GM15510 (cell line): ENCODE measurements around the gene FKBP4.

Experiments used
- POLR2A ChIP-seq: IDR thresholded peaks from 3 replicates; pipeline ENCODE4 v1.6.1; 2011; ENCODE audit warnings: borderline replicate concordance; ENCODE audit not compliant: insufficient read length; ENCODE audit errors: extremely low read depth

FKBP4 gene

GRCh38 chr12:2769866-2770533 is 24.8 kb upstream of the FKBP4 start:
- TF ChIP-seq POLR2A = no peak

- no peak for TF ChIP-seq POLR2A
Observed at GRCh38 chr12:2772370-2772769, 22.4 kb upstream of the FKBP4 start.

DNA sequence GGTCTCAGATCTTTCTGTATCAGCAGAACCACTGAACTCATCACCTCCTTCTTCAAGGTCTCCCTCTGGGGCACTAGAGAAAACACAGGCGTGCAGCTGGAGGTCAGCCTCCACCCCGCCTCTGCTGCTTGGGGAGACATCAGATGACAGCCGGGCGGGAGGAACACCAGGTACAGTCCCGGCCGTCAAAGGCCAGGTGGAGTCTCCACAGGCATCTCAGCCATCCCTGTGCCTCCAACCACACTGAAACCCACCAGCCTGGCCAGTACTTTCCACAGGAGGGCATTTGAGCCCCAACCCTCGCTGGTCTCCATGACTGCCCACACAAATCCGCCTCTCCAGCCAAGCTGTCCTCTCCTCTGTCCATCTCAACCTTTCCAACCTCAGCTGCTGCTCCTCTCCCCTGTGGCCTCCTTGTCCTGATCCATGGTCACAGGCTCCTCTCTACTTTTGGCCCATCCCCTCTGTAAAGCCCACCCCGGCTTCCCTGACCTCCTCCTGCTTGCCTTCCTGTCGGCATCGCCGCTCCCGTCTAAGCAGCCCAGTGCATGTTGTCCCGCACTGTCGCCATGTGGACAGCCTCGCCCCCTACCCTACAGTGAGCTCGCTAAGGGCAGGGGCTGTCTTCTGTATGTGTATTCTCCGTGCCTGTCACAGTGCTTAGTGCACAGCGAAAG is 21.4 kb upstream of the FKBP4 start:
- TF ChIP-seq POLR2A = no peak

DNA sequence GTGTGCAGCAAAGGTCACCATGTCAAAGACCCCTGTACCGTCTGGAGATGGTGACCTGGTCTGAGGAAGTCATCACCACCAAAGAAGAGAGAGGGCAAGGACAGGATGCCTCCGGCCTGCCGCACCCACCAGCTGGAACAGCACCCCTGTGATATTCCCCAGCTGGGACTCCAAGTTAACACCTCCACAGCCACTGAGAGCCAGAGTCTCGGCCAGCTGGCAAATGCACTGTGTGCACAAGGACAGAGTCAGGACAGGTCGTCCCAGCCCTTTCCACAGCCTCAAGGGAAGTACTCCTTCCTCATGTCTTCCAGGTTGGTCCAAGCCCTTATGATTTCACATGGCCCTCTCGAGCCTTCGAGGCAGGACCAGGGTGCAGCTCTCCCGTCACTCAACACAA is 19.3 kb upstream of the FKBP4 start:
- no peak for TF ChIP-seq POLR2A

DNA sequence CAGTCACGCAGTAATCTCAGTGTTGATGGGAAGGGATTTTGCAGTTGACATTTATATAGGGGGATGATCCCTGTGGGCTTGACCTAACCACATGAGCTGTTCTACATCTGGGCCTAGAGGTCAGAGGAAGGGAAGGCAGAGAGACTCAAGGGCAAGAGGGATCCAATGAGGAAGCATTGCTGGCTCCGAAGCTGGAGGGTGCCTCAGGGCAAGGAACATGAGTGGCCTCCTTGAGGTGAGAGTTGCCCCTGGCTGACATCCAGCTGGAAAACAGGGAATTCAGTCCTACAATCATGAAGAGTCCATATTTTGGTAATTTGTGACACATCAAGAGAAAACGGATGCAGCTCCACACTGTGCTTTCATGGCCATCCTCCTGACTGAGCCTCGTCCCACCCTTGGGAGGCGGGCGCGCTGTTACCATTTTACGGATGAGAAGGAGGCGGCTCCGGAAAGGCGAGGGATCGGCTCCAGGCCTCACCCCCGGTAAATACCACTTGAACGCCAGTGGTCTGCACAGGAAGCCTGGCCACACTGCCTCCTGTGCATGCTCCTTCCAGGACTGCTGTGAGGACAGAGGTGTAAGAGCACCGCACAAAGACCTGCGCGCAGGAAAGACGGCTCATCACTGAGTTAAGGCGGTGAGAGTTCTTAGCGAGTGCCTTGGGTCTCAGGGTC is 18.5 kb upstream of the FKBP4 start:
- no peak for TF ChIP-seq POLR2A

DNA sequence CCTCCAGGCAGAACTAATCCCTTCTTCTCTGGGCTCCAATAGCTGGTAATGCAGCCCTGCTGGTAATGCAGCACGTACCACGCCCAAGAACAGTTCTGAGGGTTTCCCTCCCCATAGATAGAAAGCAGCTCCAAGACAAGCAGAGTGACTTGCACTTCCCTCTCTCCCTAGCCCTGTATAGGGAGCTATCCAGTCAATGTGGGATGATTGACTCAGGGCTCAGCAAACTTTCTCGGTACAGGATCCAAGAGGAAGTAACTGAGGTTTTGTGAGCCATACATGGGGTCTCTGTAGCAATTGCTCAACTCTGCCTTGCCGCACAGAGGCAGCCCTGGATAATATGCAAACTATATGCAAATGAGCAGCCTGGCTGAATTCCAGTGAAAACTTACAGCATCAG is 15.5 kb upstream of the FKBP4 start:
- TF ChIP-seq POLR2A = no peak

DNA sequence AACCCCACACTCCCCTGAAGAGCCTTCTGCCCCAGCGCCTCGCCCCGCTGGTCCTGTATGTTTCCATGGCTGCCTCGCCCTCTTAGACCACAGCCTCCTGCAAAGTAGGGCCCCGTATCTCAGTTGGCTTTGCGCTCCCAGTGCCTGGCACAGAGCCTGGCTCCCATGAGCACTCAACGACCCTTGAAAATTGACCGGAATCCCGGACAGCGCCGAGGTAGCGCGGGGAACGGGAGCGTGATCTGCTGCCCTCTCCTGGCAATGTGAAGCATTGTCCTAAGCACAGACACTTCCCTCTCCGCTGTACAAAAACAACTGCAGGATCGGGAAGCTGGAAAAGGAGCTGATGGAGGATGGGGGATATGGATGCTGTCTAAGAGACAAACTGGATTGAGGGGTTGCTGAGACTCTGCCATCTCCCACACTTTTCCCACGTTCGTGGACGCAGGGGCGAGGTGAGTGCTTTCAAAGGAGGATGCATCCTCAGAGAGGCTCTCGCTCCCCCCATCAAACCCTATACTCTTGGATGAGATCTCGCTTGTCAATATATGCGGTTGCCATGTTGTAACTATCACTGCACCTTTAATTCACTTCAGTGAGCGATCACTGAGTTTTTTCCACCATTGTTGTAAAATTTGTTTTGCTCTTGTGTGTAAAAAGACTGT is 10.7 kb upstream of the FKBP4 start:
- no peak for TF ChIP-seq POLR2A

- no peak for TF ChIP-seq POLR2A
Observed at GRCh38 chr12:2785017-2785416, 9.8 kb upstream of the FKBP4 start.

DNA sequence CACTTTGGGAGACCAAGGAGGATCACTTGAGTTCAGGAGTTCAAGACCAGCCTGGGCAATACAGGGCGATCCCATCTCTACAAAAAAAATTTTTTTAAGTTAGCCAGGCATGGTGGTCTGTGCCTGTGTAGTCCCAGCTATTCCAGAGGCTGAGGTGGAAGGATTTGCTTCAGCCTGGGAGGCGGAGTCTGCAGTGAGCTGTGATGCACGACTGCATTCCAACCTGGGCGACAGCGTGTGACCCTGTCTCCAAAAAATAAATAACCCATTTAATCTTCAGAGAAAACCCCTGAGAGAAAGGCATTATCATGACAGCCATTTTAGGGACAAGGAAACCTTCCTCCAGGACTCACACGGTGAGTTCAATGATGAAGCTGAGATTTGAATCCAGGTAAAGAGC is 3.7 kb upstream of the FKBP4 start:
- TF ChIP-seq POLR2A = no peak

DNA sequence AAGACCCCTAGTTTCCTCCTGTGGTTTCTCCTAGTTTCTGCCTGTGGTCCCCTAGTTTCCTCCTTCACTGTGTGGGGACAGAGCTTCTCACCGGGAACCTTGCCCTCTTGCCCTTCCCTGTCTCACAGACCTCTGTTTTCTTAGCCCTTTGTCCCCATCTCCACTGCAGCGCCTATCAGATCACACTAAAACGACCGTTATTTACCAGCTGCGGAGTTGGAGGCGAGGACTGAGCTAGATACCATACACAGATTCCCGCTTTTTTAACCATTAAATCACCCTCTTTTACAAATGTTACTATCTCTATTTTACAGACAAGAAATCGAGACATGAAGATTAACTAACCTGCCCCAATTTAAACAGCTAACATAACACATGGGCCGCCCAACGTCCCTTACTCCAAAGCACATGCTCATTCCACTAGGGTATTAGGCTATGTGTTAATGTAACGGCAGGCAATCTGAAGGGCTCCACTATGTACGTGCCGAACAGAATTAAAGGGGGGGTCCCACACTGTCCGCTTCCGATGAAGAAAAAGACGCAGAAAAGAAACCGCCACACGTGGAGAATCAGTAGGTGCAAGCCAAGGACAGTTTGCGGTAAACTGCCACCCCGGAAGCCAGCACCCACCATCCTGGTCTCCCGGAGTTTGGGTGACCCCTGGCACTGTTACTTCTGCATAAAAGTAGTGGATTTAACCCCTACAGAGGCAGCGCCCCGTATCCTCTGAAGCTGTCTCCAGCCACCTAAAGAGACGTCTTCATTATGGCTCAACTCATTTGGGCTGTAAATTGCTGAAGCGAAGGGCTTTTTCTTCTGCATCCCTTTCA is 1.9 kb upstream of the FKBP4 start:
- no peak for TF ChIP-seq POLR2A

GRCh38 chr12:2793561-2793960 is 1.2 kb upstream of the FKBP4 start:
- no peak for TF ChIP-seq POLR2A

- no peak for TF ChIP-seq POLR2A
Observed at GRCh38 chr12:2794191-2794735, 507 bp upstream of the FKBP4 start.

GRCh38 chr12:2795291-2796186 is 769 bp downstream of the FKBP4 start:
- TF ChIP-seq POLR2A = peak; percentile 60
